IMR-90 (cell line): ENCODE data around the gene RASL11A.

ENCODE experiments used
- CEBPB ChIP-seq: IDR thresholded peaks from 2 replicates; pipeline ENCODE4 v1.6.1; 2012; ENCODE audit warnings: low read depth, low read length, improper control_type of control experiment
- CHD1 ChIP-seq: IDR thresholded peaks from 2 replicates; pipeline ENCODE4 v1.6.1; 2012; ENCODE audit warnings: low read depth, low read length, improper control_type of control experiment
- CTCF ChIP-seq: conservative IDR thresholded peaks from 2 replicates; pipeline ENCODE4 v1.5.1; 2012; ENCODE audit warnings: mild to moderate bottlenecking, low read depth, low read length, improper control_type of control experiment
- MAFK ChIP-seq: IDR thresholded peaks from 2 replicates; pipeline ENCODE4 v1.6.1; 2012; ENCODE audit warnings: low read depth, low read length, improper control_type of control experiment
- NFE2L2 ChIP-seq: fragments of 150-350 bp; IDR thresholded peaks from 2 replicates; pipeline ENCODE4 v1.6.1; 2016; ENCODE audit warnings: low read depth, mild to moderate bottlenecking, low read length
- POLR2A ChIP-seq: IDR thresholded peaks from 2 replicates; pipeline ENCODE4 v1.6.1; 2012; ENCODE audit warnings: mild to moderate bottlenecking, low read depth, low read length
- RAD21 ChIP-seq: IDR thresholded peaks from 2 replicates; pipeline ENCODE4 v1.6.1; 2012; ENCODE audit warnings: low read length, improper control_type of control experiment
- SMC3 ChIP-seq: fragments of 150-350 bp; IDR thresholded peaks from 2 replicates; pipeline ENCODE4 v1.6.1; 2016; ENCODE audit warnings: low read depth, mild to moderate bottlenecking, antibody characterized with exemption, low read length, moderate library complexity
- TF ChIP-seq, protein P1 (sequence below): fragments of 150-350 bp; IDR thresholded peaks from 2 replicates; pipeline ENCODE4 v1.6.1; 2017; ENCODE audit warnings: mild to moderate bottlenecking, antibody characterized with exemption, low read length, low read depth

- no peak for TF ChIP-seq CTCF
- peak; percentile 12; the same call in 1 of the 2 replicates for TF ChIP-seq RAD21
- no peak for TF ChIP-seq POLR2A
- no peak for TF ChIP-seq CEBPB
- no peak for TF ChIP-seq SMC3
- TF ChIP-seq, protein P1, sequence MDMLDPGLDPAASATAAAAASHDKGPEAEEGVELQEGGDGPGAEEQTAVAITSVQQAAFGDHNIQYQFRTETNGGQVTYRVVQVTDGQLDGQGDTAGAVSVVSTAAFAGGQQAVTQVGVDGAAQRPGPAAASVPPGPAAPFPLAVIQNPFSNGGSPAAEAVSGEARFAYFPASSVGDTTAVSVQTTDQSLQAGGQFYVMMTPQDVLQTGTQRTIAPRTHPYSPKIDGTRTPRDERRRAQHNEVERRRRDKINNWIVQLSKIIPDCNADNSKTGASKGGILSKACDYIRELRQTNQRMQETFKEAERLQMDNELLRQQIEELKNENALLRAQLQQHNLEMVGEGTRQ: no peak
- TF ChIP-seq CHD1: no peak
- no peak for TF ChIP-seq MAFK
- no peak for TF ChIP-seq NFE2L2
Measured at GRCh38 chr13:27250833-27251165, 19.8 kb upstream of the RASL11A start.
